HFF-Myc (cell line): Measurements from ENCODE around the gene HIBCH.

ENCODE experiments used
- DNase-seq: peaks from one replicate; pipeline ENCODE4 v3.0.0-alpha.2; 2011; ENCODE audit warnings: low read depth; ENCODE audit errors: extremely low read depth
- H3K4me3 ChIP-seq: replicated peaks from 2 replicates; pipeline ENCODE4 v1.5.1; 2011; ENCODE audit warnings: low read depth, mild to moderate bottlenecking, control low read depth, low read length
- TF ChIP-seq, protein P1 (sequence below): IDR thresholded peaks from 2 replicates; pipeline ENCODE4 v1.5.1; 2012; ENCODE audit warnings: mild to moderate bottlenecking, low read depth, low read length, control low read depth; ENCODE audit errors: missing control alignments

The HIBCH gene

DNA sequence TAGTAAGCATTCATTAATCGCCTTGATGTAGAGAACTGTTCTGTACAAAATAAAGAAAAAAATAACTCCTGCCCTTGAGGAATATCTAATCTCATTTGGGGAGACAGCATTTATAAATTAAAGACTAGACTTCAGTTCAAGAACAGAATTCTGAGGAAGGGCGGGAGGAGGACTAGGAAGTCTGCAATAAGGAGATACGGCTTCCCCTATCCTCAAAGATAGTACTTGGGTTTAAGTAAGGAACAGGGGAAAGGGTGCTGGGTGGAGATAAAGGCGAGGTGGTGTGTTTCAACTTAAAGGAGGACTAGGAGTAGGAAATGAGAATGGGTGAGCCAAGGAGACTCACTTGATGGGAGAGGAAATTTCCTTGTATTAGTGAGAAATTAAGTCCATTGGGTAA is 135.2 kb downstream of the HIBCH start:
- TF ChIP-seq, protein P1, sequence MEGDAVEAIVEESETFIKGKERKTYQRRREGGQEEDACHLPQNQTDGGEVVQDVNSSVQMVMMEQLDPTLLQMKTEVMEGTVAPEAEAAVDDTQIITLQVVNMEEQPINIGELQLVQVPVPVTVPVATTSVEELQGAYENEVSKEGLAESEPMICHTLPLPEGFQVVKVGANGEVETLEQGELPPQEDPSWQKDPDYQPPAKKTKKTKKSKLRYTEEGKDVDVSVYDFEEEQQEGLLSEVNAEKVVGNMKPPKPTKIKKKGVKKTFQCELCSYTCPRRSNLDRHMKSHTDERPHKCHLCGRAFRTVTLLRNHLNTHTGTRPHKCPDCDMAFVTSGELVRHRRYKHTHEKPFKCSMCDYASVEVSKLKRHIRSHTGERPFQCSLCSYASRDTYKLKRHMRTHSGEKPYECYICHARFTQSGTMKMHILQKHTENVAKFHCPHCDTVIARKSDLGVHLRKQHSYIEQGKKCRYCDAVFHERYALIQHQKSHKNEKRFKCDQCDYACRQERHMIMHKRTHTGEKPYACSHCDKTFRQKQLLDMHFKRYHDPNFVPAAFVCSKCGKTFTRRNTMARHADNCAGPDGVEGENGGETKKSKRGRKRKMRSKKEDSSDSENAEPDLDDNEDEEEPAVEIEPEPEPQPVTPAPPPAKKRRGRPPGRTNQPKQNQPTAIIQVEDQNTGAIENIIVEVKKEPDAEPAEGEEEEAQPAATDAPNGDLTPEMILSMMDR: no peak
- H3K4me3 ChIP-seq: no peak overlapping the region
- DNase-seq: no peak

DNA sequence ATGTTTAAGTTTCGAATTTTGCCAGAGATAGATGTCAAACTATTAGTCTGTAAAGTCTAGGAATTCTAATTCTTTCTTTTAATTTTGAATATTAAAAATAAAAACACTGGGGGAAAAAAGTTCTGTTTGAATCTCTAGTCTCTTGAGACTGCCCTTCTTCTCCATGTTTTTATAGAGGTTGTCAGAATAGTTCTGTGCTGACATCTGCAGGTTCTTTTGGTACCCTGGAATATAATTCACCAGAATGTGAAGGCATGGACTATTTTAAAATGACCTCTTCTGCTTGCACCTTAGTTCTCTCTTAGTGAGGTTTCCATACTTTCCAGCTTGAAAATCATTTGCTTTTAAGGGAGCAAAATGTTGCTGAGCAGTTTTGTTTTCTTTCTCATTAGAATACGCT is 136.1 kb downstream of the HIBCH start:
- no peak for DNase-seq
- TF ChIP-seq, protein P1: no peak
- no peak overlapping the region for H3K4me3 ChIP-seq

DNA sequence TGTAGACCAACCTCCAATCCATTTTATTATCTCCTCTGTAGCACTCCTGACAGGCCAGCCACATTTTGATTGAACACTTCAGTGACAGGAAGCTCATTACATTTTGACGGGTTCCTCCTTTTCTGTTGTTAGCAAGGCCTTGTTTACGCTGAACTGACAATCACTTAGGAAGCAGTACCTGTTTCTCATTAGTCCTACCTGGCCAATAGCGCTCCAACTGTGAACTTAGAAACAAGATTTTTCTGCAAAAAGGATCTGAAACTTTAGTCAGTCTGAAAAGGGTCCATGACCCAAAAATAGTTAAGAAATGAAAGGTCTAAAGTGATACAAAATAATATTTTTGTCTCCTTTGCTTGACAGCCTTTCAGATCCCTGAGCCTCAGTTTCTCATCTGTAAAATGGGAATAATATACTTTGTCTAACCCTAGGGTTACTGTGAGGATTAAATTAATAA is 137.5 kb downstream of the HIBCH start:
- TF ChIP-seq, protein P1: no peak

DNA sequence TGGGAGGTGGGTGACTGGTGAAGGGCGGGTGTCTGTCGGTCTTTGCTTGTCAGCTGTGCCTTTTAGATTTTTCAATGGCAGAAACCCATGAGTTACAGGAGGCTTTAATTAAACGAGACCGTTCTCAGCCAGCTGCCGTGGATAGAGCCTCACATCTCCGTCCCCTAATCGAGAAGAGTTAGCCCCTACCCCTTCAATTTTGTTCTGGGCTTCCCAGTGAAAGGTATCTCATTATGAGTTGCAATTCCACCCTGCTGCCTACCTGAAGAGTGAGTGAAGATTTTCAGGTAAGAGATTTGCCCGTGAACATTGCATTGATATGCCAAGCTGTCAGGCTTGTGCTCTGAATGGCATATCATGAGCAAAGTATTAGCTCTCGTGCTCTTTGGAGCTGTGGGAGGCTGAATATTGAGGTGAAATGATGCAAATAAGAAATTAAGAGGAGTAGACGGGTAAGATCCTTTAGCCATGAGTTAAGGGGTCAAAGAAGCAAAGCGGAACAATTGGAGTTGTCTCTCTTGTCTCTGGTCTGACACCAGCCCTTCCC is 138.4 kb downstream of the HIBCH start:
- H3K4me3 ChIP-seq: peak overlapping the region; percentile 51
- no peak for DNase-seq
- TF ChIP-seq, protein P1: no peak

More for the DNA sequence above, 137.5 kb downstream of the HIBCH start:
- DNase-seq: no peak
- no peak overlapping the region for H3K4me3 ChIP-seq

DNA sequence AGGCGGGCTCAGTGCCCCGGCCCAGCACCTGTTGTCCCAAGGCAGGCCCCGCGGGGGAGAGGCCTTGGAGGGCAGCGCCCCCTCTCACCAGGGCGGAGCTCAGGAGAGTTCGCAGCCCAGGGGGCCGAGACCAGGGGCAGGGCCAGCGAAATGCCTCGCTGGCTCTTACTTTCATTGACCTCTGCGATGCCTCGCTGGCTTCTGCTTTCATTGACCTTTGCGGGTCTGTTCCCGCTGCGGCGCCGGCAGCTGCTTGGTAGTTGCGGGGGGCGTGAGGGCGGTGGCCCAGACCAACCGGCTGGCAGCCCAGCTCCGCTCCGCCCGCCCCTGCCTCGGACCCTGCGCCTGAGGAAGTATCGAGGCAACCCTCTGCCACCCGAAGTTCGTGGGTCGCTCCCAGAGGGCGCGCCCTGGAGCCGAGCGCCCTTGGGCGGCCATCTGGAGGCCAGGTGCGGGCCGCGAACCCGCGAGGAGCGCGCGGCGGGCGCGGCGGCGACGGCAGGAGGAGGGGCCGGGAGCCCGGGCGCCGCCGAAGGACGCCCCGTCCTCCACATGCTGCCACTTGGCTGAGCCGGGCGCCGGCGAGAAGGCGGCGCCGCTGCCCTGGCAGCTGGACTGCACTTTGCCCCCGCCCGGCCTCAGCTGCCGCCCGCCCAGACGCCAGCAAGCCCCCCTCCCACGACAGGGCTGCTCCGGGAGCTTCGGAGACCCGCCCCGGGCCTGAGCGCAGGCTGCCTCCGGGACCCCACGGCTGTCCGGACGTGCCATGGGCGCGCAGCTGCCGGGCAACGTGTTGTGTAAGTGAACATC is 139.1 kb downstream of the HIBCH start:
- peak overlapping the region; percentile 51 for H3K4me3 ChIP-seq
- DNase-seq: no peak
- TF ChIP-seq, protein P1: peak; percentile 56

DNA sequence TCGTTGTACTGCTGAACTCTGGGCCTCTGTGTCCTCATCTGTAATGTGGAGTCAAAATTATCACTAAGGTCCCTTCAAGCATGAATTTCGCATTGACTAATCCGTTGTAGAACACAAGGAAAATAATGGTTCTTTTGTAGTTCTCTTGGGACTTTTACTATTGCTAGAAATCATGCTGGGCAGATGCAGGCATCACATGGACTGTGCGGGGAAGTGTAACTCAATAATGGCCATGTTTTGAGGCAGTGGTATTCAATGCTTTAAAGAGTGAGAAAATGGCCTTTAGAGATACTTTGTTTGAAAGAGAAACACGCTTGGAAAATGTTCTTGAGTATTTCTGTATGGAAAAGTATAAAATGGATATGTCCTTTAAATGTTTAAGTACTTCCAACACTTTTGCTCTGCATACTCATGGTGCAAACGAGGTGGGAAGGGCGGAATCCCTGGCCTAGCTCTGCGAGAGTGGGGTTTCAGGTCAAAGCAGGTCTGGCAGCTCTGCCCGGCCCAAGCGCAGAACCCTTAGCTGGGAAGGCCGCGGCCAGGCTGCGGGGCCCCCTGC is 139.8 kb downstream of the HIBCH start:
- peak overlapping the region; percentile 51 for H3K4me3 ChIP-seq
- DNase-seq: no peak
- TF ChIP-seq, protein P1: no peak
